NB4 (cell line): Measurements from ENCODE around the gene NGB.

Source experiments
- MYC ChIP-seq: IDR thresholded peaks from 2 replicates; pipeline ENCODE4 v1.6.1; 2011; ENCODE audit warnings: low read depth, low read length
- POLR2A ChIP-seq: IDR thresholded peaks from 2 replicates; pipeline ENCODE4 v1.6.1; 2011; ENCODE audit warnings: mild to moderate bottlenecking; ENCODE audit not compliant: insufficient read length; ENCODE audit errors: extremely low read depth
- TF ChIP-seq, protein P1 (sequence below): IDR thresholded peaks from one replicate; pipeline ENCODE4 v1.5.1; 2012; ENCODE audit warnings: low read depth, low read length
- TF ChIP-seq, protein P2 (sequence below): IDR thresholded peaks from 2 replicates; pipeline ENCODE4 v1.6.1; 2011; ENCODE audit warnings: low read depth, low read length

DNA sequence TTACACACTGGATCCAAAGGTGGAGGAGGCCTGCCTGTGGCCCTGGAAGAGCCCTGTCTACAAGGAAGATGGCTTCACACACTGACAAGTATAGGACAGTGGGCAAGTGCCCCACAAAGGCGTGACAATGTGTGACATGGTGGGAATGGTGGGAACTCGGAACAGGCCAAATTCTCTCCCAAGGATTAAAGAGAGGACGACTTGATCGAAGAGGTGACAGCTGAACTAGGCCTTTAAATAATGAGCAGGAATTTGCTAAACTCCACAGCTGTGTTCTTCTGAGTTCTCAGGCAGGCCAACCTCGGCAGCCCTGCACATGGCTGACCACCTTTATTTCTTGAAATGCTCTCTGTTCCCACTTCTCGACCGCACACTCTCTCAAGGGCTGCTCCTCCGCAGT is 25.9 kb upstream of the NGB start:
- TF ChIP-seq, protein P1, sequence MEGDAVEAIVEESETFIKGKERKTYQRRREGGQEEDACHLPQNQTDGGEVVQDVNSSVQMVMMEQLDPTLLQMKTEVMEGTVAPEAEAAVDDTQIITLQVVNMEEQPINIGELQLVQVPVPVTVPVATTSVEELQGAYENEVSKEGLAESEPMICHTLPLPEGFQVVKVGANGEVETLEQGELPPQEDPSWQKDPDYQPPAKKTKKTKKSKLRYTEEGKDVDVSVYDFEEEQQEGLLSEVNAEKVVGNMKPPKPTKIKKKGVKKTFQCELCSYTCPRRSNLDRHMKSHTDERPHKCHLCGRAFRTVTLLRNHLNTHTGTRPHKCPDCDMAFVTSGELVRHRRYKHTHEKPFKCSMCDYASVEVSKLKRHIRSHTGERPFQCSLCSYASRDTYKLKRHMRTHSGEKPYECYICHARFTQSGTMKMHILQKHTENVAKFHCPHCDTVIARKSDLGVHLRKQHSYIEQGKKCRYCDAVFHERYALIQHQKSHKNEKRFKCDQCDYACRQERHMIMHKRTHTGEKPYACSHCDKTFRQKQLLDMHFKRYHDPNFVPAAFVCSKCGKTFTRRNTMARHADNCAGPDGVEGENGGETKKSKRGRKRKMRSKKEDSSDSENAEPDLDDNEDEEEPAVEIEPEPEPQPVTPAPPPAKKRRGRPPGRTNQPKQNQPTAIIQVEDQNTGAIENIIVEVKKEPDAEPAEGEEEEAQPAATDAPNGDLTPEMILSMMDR, result no peak
- TF ChIP-seq POLR2A, result no peak
- TF ChIP-seq, protein P2, sequence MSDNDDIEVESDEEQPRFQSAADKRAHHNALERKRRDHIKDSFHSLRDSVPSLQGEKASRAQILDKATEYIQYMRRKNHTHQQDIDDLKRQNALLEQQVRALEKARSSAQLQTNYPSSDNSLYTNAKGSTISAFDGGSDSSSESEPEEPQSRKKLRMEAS, result no peak
- TF ChIP-seq MYC, result no peak
